ENCODE data around the gene NOP9.

Gene NOP9

GRCh38 chr14:24284501-24285035, 15.1 kb upstream of the NOP9 start:
- Mint-ChIP-seq H3K9me3 (no peaks in the 10 kb centered on the region), H3K4me1 (peaks cover 25% of the 10 kb centered on the region), H3K27me3 (no peaks in the 10 kb centered on the region), H3K27ac (no peak overlapping the region), H3K36me3 (no peaks in the 10 kb centered on the region), H3K4me3 (no peak overlapping the region)
- ATAC-seq (ENCODE audit: low read depth) (no peak), DNase-seq (ENCODE audit: low spot score in 2 of 2) (no peak)

DNA sequence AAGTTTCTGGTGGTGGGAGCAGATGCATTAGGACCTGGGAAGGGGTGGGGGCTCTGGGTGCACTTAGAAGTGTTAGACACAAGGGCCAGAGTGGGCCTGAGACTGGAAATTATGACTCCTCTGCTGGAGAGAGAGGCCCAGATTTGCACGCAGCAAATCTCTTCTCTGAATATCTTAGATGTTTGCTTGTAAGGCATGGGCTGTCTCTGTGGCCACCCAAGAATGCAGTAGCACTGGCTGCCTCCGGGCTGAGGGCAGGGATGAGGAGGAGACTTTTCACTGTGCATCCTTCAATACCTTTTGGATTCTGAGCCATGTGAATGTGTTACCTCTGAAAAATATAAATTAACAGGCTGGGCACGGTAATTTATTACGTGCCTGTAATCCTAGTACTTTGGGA, 14.3 kb upstream of the NOP9 start:
- H3K4me1 Mint-ChIP-seq = peaks cover 19% of the 10 kb centered on the region
- peaks cover under 1% of the 10 kb centered on the region for H3K36me3 Mint-ChIP-seq
- H3K4me3 Mint-ChIP-seq = no peak overlapping the region
- no peak overlapping the region for H3K27ac Mint-ChIP-seq
- DNase-seq (ENCODE audit: low spot score in 2 of 2) (no peak), ATAC-seq (ENCODE audit: low read depth) (no peak)
- H3K9me3 Mint-ChIP-seq = no peaks in the 10 kb centered on the region
- H3K27me3 Mint-ChIP-seq = no peaks in the 10 kb centered on the region

DNA sequence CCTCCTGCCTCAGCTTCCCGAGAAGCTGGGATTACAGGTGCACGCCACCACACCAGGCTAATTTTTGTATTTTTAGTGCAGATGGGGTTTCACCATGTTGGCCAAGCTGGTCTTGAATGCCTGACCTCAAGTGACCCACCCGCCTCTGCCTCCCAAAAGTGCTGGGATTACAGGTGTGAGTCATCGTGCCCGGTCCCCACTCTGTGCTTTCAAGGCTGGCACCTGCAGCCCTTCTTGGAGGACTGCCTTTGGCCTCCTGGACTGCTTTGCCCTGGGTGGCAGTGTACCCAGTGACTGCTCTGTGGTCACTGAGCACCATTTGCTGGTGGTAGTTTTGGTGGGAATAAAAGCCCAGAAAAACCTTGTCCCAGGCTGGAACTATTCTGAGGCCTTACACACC, 12.7 kb upstream of the NOP9 start:
- no peak overlapping the region for H3K4me3 Mint-ChIP-seq
- no peak for ATAC-seq (ENCODE audit: low read depth)
- peaks cover 11% of the 10 kb centered on the region for H3K36me3 Mint-ChIP-seq
- H3K4me1 Mint-ChIP-seq = peaks cover 11% of the 10 kb centered on the region
- DNase-seq (ENCODE audit: low spot score in 2 of 2) = no peak
- H3K27ac Mint-ChIP-seq = no peak overlapping the region
- H3K9me3 Mint-ChIP-seq = no peaks in the 10 kb centered on the region
- no peaks in the 10 kb centered on the region for H3K27me3 Mint-ChIP-seq

DNA sequence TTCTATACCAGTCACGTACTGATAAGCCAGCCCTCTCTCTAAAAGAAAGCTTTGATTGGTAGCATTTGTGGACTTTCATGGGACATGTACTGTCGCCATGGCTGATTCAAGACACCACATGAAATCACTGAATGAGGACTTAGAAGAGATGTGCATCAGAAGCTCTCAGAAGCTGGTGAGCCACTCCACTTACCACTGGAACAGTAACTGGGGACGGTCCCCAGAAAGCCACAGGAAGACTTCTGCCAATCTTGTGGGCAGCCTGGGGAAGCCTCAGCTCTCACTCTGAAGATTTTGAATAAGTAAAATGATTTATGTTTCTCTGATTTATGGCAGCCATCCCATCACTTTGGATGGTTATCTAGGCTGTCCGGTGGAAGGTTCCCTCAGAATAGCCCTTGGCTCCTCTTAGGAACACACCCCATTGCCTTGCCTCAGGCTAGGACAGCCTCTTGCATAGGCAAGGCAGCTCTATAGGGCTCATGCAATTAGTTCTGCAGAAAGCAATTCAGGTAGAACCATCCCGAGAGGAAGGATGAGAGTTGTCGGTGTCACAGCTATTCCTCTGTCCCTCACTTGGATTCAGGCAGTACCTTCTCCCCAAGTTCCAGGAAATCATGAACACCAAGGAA, 9.9 kb upstream of the NOP9 start:
- Mint-ChIP-seq H3K9me3 (no peaks in the 10 kb centered on the region), H3K27me3 (no peaks in the 10 kb centered on the region), H3K36me3 (peaks cover 19% of the 10 kb centered on the region), H3K4me3 (no peak overlapping the region), H3K4me1 (peaks cover 7% of the 10 kb centered on the region), H3K27ac (no peak overlapping the region)
- DNase-seq (ENCODE audit: low spot score in 2 of 2) (no peak), ATAC-seq (ENCODE audit: low read depth) (peak; percentile 80)

GRCh38 chr14:24290746-24291145, 8.9 kb upstream of the NOP9 start:
- Mint-ChIP-seq H3K4me3 (no peak overlapping the region), H3K36me3 (peaks cover 23% of the 10 kb centered on the region), H3K4me1 (peaks cover 7% of the 10 kb centered on the region), H3K9me3 (no peaks in the 10 kb centered on the region), H3K27me3 (no peaks in the 10 kb centered on the region), H3K27ac (peak overlapping the region; percentile 68)
- DNase-seq (ENCODE audit: low spot score in 2 of 2) = no peak
- ATAC-seq (ENCODE audit: low read depth) = no peak

GRCh38 chr14:24291446-24292117, 8.1 kb upstream of the NOP9 start:
- no peaks in the 10 kb centered on the region for H3K27me3 Mint-ChIP-seq
- ATAC-seq (ENCODE audit: low read depth) (no peak), DNase-seq (ENCODE audit: low spot score in 2 of 2) (no peak)
- H3K27ac Mint-ChIP-seq = no peak overlapping the region
- H3K36me3 Mint-ChIP-seq = peaks cover 31% of the 10 kb centered on the region
- H3K4me1 Mint-ChIP-seq = peaks cover 12% of the 10 kb centered on the region
- no peak overlapping the region for H3K4me3 Mint-ChIP-seq
- no peaks in the 10 kb centered on the region for H3K9me3 Mint-ChIP-seq

- DNase-seq (ENCODE audit: low spot score in 2 of 2) (no peak), ATAC-seq (ENCODE audit: low read depth) (no peak)
- Mint-ChIP-seq H3K27ac (no peak overlapping the region), H3K9me3 (no peaks in the 10 kb centered on the region), H3K4me1 (peaks cover 19% of the 10 kb centered on the region), H3K27me3 (no peaks in the 10 kb centered on the region), H3K36me3 (peaks cover 32% of the 10 kb centered on the region), H3K4me3 (no peak overlapping the region)
These were observed 7.4 kb upstream of the NOP9 start for GRCh38 chr14:24292118-24292807.

GRCh38 chr14:24293525-24293924, 6.1 kb upstream of the NOP9 start:
- Mint-ChIP-seq H3K4me1 (peaks cover 26% of the 10 kb centered on the region), H3K36me3 (peaks cover 32% of the 10 kb centered on the region)

DNA sequence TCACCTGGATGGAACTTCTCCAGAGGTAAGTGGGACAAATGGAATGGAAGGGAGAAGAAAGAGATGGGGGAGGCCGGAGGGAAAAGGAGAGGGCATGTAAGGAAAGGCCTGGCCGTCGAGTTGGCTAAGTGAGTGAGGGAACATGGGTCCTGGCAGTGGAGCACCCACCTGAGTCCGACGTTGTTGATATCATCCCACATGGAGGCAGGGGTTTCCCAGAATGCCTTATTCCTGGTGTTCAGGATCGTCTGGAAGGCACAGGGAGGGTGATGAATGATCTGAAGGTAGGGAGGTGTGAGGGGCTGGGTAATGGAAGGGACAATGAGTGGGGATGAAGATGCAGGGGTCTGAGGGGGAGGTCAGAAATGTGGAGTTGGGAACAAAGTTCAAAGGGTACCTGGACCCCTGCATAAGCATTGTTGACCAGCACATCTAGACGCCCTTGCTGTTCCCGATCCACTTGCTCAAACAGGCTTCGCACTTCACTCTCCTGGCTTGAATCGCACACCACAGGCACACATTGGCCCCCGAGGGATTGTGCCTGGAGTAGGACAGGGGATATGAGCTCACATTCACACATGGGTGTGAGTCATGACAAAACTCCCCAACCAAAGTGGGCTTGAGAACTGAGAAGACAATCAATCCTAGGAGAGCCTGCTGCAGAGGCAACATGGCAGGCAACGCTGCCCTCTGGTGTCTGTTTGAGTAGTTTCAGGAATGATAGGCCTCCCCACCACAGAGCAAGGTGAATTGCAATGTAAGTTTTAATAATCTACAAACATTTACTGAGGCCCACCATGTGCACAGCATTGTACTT, 3.1 kb upstream of the NOP9 start:
- Mint-ChIP-seq H3K9me3 (no peaks in the 10 kb centered on the region), H3K27me3 (no peaks in the 10 kb centered on the region), H3K4me3 (no peak overlapping the region), H3K27ac (peak overlapping the region; percentile 83), H3K4me1 (peaks cover 36% of the 10 kb centered on the region), H3K36me3 (peaks cover 22% of the 10 kb centered on the region)
- DNase-seq (ENCODE audit: low spot score in 2 of 2) (peak; percentile 65 to 71), ATAC-seq (ENCODE audit: low read depth) (peak; percentile 67)

More at GRCh38 chr14:24293525-24293924, 6.1 kb upstream of the NOP9 start:
- DNase-seq (ENCODE audit: low spot score in 2 of 2) (no peak), ATAC-seq (ENCODE audit: low read depth) (no peak)
- Mint-ChIP-seq H3K9me3 (no peaks in the 10 kb centered on the region), H3K27ac (no peak overlapping the region), H3K4me3 (no peak overlapping the region), H3K27me3 (no peaks in the 10 kb centered on the region)

GRCh38 chr14:24297190-24297964, 2.3 kb upstream of the NOP9 start:
- ATAC-seq (ENCODE audit: low read depth) (no peak), DNase-seq (ENCODE audit: low spot score in 2 of 2) (no peak)
- peak overlapping the region; percentile 83 for H3K27ac Mint-ChIP-seq
- peaks cover 36% of the 10 kb centered on the region for H3K4me1 Mint-ChIP-seq
- no peaks in the 10 kb centered on the region for H3K9me3 Mint-ChIP-seq
- no peaks in the 10 kb centered on the region for H3K27me3 Mint-ChIP-seq
- no peak overlapping the region for H3K4me3 Mint-ChIP-seq
- peaks cover 22% of the 10 kb centered on the region for H3K36me3 Mint-ChIP-seq

GRCh38 chr14:24298892-24299254, 777 bp upstream of the NOP9 start:
- Mint-ChIP-seq H3K4me1 (peaks cover 36% of the 10 kb centered on the region), H3K9me3 (no peaks in the 10 kb centered on the region), H3K27me3 (no peaks in the 10 kb centered on the region), H3K4me3 (peak overlapping the region; percentile 91), H3K36me3 (peaks cover 26% of the 10 kb centered on the region), H3K27ac (peak overlapping the region; percentile 94)
- DNase-seq (ENCODE audit: low spot score in 2 of 2) (no peak), ATAC-seq (ENCODE audit: low read depth) (no peak)

GRCh38 chr14:24300326-24300980, 803 bp downstream of the NOP9 start:
- Mint-ChIP-seq H3K4me1 (peaks cover 36% of the 10 kb centered on the region), H3K4me3 (peak overlapping the region; percentile 91), H3K27me3 (no peaks in the 10 kb centered on the region), H3K27ac (peak overlapping the region; percentile 94), H3K9me3 (no peaks in the 10 kb centered on the region), H3K36me3 (peaks cover 34% of the 10 kb centered on the region)
- DNase-seq (ENCODE audit: low spot score in 2 of 2) (no peak), ATAC-seq (ENCODE audit: low read depth) (no peak)

- Mint-ChIP-seq H3K4me1 (peaks cover 26% of the 10 kb centered on the region), H3K36me3 (peaks cover 40% of the 10 kb centered on the region), H3K27ac (no peak overlapping the region), H3K4me3 (no peak overlapping the region), H3K9me3 (no peaks in the 10 kb centered on the region), H3K27me3 (no peaks in the 10 kb centered on the region)
- no peak for ATAC-seq (ENCODE audit: low read depth)
- DNase-seq (ENCODE audit: low spot score in 2 of 2) = no peak
These were observed 4.4 kb downstream of the NOP9 start for GRCh38 chr14:24304019-24304387.

Data from memory B cell (primary cell).